ENCODE data around the gene COL9A1. TPM values are rescaled to one million over a fixed set of nuclear protein-coding genes. Genes with fewer than 3 reads are reported as not detected.
A peak's percentile ranks its signal among the peaks of the same experiment; 100 is the strongest.
"Not testable (repeated sequence)": the region's sequence is repeated elsewhere in the genome, so short reads cannot be mapped to it uniquely, and the experiment has no call there.

COL9A1 gene
- total RNA-seq, 2 donors from 2014 or later = 0.33 to 18.7 TPM

DNA sequence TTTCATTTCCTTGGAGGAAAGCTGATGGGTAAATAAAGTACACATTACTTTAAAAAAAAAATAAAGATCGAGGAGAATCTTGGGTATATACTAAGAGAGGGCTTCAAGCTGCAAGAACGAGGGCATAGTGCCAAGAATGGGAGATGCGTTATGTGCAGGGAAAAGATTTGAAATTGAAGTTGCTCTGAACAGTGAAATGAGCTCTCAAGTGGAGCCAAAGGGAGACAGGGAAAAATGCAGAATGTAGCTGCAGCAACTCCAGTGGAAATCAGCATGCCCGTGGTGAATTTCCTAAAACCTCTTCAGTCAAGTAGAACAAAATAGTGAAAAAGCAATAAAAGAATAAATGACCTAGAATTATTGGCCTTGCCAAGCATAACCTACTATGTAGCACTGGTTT lies 11.4 kb upstream of the COL9A1 start:
- no peak for TF ChIP-seq CTCF (IDR thresholded peaks at IDR 0.05)
- no peaks in the 10 kb centered on the region for H3K36me3 ChIP-seq
- H3K27me3 ChIP-seq = no peaks in the 10 kb centered on the region
- H3K9me3 ChIP-seq = no peaks in the 10 kb centered on the region
- no peak for DNase-seq (ENCODE audit: low spot score)
- H3K4me1 ChIP-seq = no peaks in the 10 kb centered on the region
- H3K27ac ChIP-seq = no peak overlapping the region
- H3K4me3 ChIP-seq = no peak overlapping the region

DNA sequence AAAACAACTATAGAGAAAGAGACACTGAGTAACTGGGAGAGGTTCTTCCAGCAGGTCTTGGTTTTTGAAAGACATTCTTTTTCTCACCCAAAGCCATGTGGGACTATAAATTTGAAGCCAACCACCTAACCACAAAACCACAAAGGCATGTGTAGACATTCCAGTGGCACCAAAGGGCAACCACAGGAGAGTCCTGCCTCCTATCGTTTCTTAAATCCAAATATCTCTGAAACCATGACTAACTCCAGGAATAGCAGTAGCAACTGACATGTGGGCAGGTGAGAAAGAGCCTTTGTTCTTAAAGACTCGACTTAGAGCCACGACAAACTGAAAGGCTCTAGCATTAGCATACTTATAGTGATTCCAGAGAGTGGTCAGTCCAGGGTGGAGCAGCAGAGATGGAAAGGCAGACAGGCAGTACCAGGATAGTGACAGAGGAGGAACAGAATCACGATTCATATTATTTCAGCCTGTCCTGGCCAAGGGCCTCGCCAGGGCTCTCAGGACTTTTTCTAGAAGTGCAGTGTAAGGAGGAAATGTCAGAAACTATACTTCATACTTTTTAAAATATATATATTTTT lies 9.4 kb upstream of the COL9A1 start:
- no peaks in the 10 kb centered on the region for H3K27me3 ChIP-seq
- H3K27ac ChIP-seq = no peak overlapping the region
- DNase-seq (ENCODE audit: low spot score) = no peak
- H3K9me3 ChIP-seq = no peaks in the 10 kb centered on the region
- TF ChIP-seq CTCF (IDR thresholded peaks at IDR 0.05) = no peak
- no peaks in the 10 kb centered on the region for H3K36me3 ChIP-seq
- H3K4me1 ChIP-seq = no peaks in the 10 kb centered on the region
- H3K4me3 ChIP-seq = no peak overlapping the region

GRCh38 chr6:70310063-70310694 lies 7.3 kb upstream of the COL9A1 start:
- no peaks in the 10 kb centered on the region for H3K4me1 ChIP-seq
- H3K27ac ChIP-seq = no peak overlapping the region
- DNase-seq (ENCODE audit: low spot score) = no peak
- peak; percentile 29 to 76 for TF ChIP-seq CTCF (IDR thresholded peaks at IDR 0.05)
- no peaks in the 10 kb centered on the region for H3K36me3 ChIP-seq
- no peaks in the 10 kb centered on the region for H3K27me3 ChIP-seq
- H3K4me3 ChIP-seq = no peak overlapping the region
- H3K9me3 ChIP-seq = no peaks in the 10 kb centered on the region

GRCh38 chr6:70309243-70309642 lies 6.4 kb upstream of the COL9A1 start:
- Histone ChIP-seq H3K27ac (no peak overlapping the region), H3K36me3 (no peaks in the 10 kb centered on the region), H3K9me3 (no peaks in the 10 kb centered on the region), H3K27me3 (no peaks in the 10 kb centered on the region), H3K4me1 (no peaks in the 10 kb centered on the region), H3K4me3 (no peak overlapping the region)
- no peak for TF ChIP-seq CTCF (IDR thresholded peaks at IDR 0.05)
- no peak for DNase-seq (ENCODE audit: low spot score)

GRCh38 chr6:70308142-70308541 lies 5.3 kb upstream of the COL9A1 start:
- peak; percentile 29 to 34 for TF ChIP-seq CTCF (IDR thresholded peaks at IDR 0.05)
- DNase-seq (ENCODE audit: low spot score) = not testable (repeated sequence)

GRCh38 chr6:70307008-70307407 lies 4.1 kb upstream of the COL9A1 start:
- Histone ChIP-seq H3K27me3 (no peaks in the 10 kb centered on the region), H3K4me3 (no peak overlapping the region), H3K36me3 (no peaks in the 10 kb centered on the region), H3K9me3 (no peaks in the 10 kb centered on the region), H3K27ac (no peak overlapping the region), H3K4me1 (no peaks in the 10 kb centered on the region)
- no peak for TF ChIP-seq CTCF (IDR thresholded peaks at IDR 0.05)
- DNase-seq (ENCODE audit: low spot score) = no peak

More at GRCh38 chr6:70308142-70308541, 5.3 kb upstream of the COL9A1 start:
- H3K27ac ChIP-seq, H3K4me1 ChIP-seq, H3K9me3 ChIP-seq, H3K36me3 ChIP-seq, H3K27me3 ChIP-seq, H3K4me3 ChIP-seq: not testable (repeated sequence)

Measured in right atrium auricular region (tissue), 2 donors.